ENCODE data around the gene IFNAR1.

Gene IFNAR1

GRCh38 chr21:33370305-33370704 is 45.5 kb downstream of the IFNAR1 start:
- Histone ChIP-seq H4K20me1 (no peaks in the 10 kb centered on the region), H3K9ac (no peak overlapping the region), H3K9me3 (replicated peaks in 1 of 11) (peaks cover 45 to 54% (median 50%) of the 10 kb centered on the region in 11 experiments), H3K36me3 (peaks cover 0 to 26% (median 7%) of the 10 kb centered on the region in 11 experiments; a peak in 13 of 22 replicates), H3K27ac (peak overlapping the region in 3 of 11 experiments; percentile 8 to 99 (median 99); a peak in 4 of 22 replicates), H3K4me3 (no peak overlapping the region), H3K27me3 (no peaks in the 10 kb centered on the region), H3K4me2 (peak overlapping the region in 3 of 11 experiments; percentile 87 to 94 (median 93); a peak in 4 of 22 replicates), H3K4me1 (peaks cover 26 to 56% (median 41%) of the 10 kb centered on the region in 10 experiments)
- no peak for TF ChIP-seq Cebpa-rat (IDR thresholded peaks at IDR 0.05)

GRCh38 chr21:33371366-33371765 is 46.6 kb downstream of the IFNAR1 start:
- TF ChIP-seq Cebpa-rat (IDR thresholded peaks at IDR 0.05) = no peak
- no peaks in the 10 kb centered on the region for H3K27me3 ChIP-seq
- H3K4me2 ChIP-seq = peak overlapping the region in 6 of 11 experiments; percentile 22 to 94 (median 86); a peak in 11 of 22 replicates
- H3K4me1 ChIP-seq = peaks cover 31 to 66% (median 52%) of the 10 kb centered on the region in 10 experiments
- H3K4me3 ChIP-seq = no peak overlapping the region
- H3K9ac ChIP-seq = peak overlapping the region in 3 of 11 experiments; percentile 50 to 91 (median 59); a peak in 5 of 22 replicates
- no peaks in the 10 kb centered on the region for H4K20me1 ChIP-seq
- peak overlapping the region in 10 of 11 experiments; percentile 2 to 99 (median 68); a peak in 14 of 22 replicates for H3K27ac ChIP-seq
- H3K9me3 ChIP-seq (replicated peaks in 1 of 11) = peaks cover 40 to 44% (median 42%) of the 10 kb centered on the region in 11 experiments
- peaks cover 0 to 23% (median 7%) of the 10 kb centered on the region in 11 experiments; a peak in 13 of 22 replicates for H3K36me3 ChIP-seq

GRCh38 chr21:33372582-33372981 is 47.8 kb downstream of the IFNAR1 start:
- TF ChIP-seq Cebpa-rat (IDR thresholded peaks at IDR 0.05) = no peak
- Histone ChIP-seq H3K9ac (peak overlapping the region in 5 of 11 experiments; percentile 31 to 93 (median 89); a peak in 8 of 22 replicates), H3K9me3 (replicated peaks in 1 of 11) (peaks cover 28 to 32% (median 30%) of the 10 kb centered on the region in 11 experiments), H3K4me3 (no peak overlapping the region), H3K27me3 (no peaks in the 10 kb centered on the region), H3K4me2 (peak overlapping the region in 5 of 11 experiments; percentile 86 to 94 (median 92); a peak in 10 of 22 replicates), H3K27ac (peak overlapping the region in 8 of 11 experiments; percentile 12 to 99 (median 98); a peak in 14 of 22 replicates), H3K4me1 (peaks cover 31 to 79% (median 64%) of the 10 kb centered on the region in 10 experiments), H4K20me1 (no peaks in the 10 kb centered on the region), H3K36me3 (peaks cover 0 to 10% (median 2%) of the 10 kb centered on the region in 11 experiments; a peak in 7 of 22 replicates)

- no peak for TF ChIP-seq Cebpa-rat (IDR thresholded peaks at IDR 0.05)
- H3K4me1 ChIP-seq = peaks cover 31 to 83% (median 73%) of the 10 kb centered on the region in 10 experiments
- peak overlapping the region; percentile 53 to 93 (median 74); a peak in 20 of 22 replicates for H3K9ac ChIP-seq
- peak overlapping the region; percentile 64 to 94 (median 86) for H3K4me2 ChIP-seq
- H3K4me3 ChIP-seq = peak overlapping the region in 4 of 10 experiments; percentile 1 to 27 (median 18); a peak in 4 of 20 replicates
- H3K27ac ChIP-seq = peak overlapping the region; percentile 76 to 99 (median 90)
- H3K27me3 ChIP-seq = no peaks in the 10 kb centered on the region
- peaks cover 0 to 10% (median 0%) of the 10 kb centered on the region in 11 experiments; a peak in 7 of 22 replicates for H3K36me3 ChIP-seq
- no peaks in the 10 kb centered on the region for H4K20me1 ChIP-seq
- H3K9me3 ChIP-seq (replicated peaks in 1 of 11) = peaks cover 19 to 23% (median 21%) of the 10 kb centered on the region in 11 experiments
These were observed 48.7 kb downstream of the IFNAR1 start for GRCh38 chr21:33373451-33373850.

- H3K4me2 ChIP-seq = peak overlapping the region; percentile 64 to 94 (median 86)
These were observed 49.3 kb downstream of the IFNAR1 start for GRCh38 chr21:33374080-33374449.

GRCh38 chr21:33374450-33375096 is 49.8 kb downstream of the IFNAR1 start:
- H3K27ac ChIP-seq = peak overlapping the region; percentile 76 to 99 (median 90)
- H3K4me3 ChIP-seq = peak overlapping the region in 1 of 10 experiments; percentile 10; a peak in 2 of 20 replicates
- H3K4me2 ChIP-seq = peak overlapping the region; percentile 64 to 97 (median 87)
- H3K36me3 ChIP-seq = peaks cover 0 to 8% (median 0%) of the 10 kb centered on the region in 11 experiments; a peak in 2 of 22 replicates
- H3K27me3 ChIP-seq = no peaks in the 10 kb centered on the region
- H4K20me1 ChIP-seq = no peaks in the 10 kb centered on the region
- peaks cover 8 to 12% (median 10%) of the 10 kb centered on the region in 11 experiments for H3K9me3 ChIP-seq (replicated peaks in 1 of 11)
- H3K4me1 ChIP-seq = peaks cover 34 to 93% (median 84%) of the 10 kb centered on the region in 10 experiments
- TF ChIP-seq Cebpa-rat (IDR thresholded peaks at IDR 0.05) = peak in 4 of 11 experiments; percentile 35 to 77 (median 46); a peak in 5 of 22 replicates
- peak overlapping the region; percentile 53 to 93 (median 74) for H3K9ac ChIP-seq

More at GRCh38 chr21:33374080-33374449, 49.3 kb downstream of the IFNAR1 start:
- peak overlapping the region; percentile 53 to 93 (median 74) for H3K9ac ChIP-seq
- H3K4me1 ChIP-seq = peaks cover 31 to 89% (median 79%) of the 10 kb centered on the region in 10 experiments
- H3K27ac ChIP-seq = peak overlapping the region; percentile 76 to 99 (median 90)
- peaks cover 0 to 10% (median 0%) of the 10 kb centered on the region in 11 experiments; a peak in 2 of 22 replicates for H3K36me3 ChIP-seq
- no peaks in the 10 kb centered on the region for H4K20me1 ChIP-seq
- peak overlapping the region in 1 of 10 experiments; percentile 14; a peak in 2 of 20 replicates for H3K4me3 ChIP-seq
- TF ChIP-seq Cebpa-rat (IDR thresholded peaks at IDR 0.05) = no peak
- peaks cover 13 to 17% (median 15%) of the 10 kb centered on the region in 11 experiments for H3K9me3 ChIP-seq (replicated peaks in 1 of 11)
- no peaks in the 10 kb centered on the region for H3K27me3 ChIP-seq

- Histone ChIP-seq H4K20me1 (no peaks in the 10 kb centered on the region), H3K4me1 (peaks cover 40 to 96% (median 89%) of the 10 kb centered on the region in 10 experiments), H3K27me3 (no peaks in the 10 kb centered on the region), H3K4me2 (peak overlapping the region; percentile 64 to 97 (median 82)), H3K9ac (peak overlapping the region; percentile 53 to 93 (median 74)), H3K36me3 (peaks cover 0 to 2% (median 0%) of the 10 kb centered on the region in 11 experiments; a peak in 1 of 22 replicates), H3K27ac (peak overlapping the region; percentile 76 to 99 (median 90)), H3K4me3 (peak overlapping the region in 1 of 10 experiments; percentile 10; a peak in 3 of 20 replicates), H3K9me3 (replicated peaks in 1 of 11) (peaks cover 2 to 6% (median 4%) of the 10 kb centered on the region in 11 experiments)
- TF ChIP-seq Cebpa-rat (IDR thresholded peaks at IDR 0.05) = no peak
These were observed 50.4 kb downstream of the IFNAR1 start for GRCh38 chr21:33375101-33375644.

- no peaks in the 10 kb centered on the region for H3K36me3 ChIP-seq
- no peaks in the 10 kb centered on the region for H3K27me3 ChIP-seq
- H3K4me2 ChIP-seq = peak overlapping the region in 8 of 11 experiments; percentile 13 to 98 (median 93); a peak in 15 of 22 replicates
- H3K27ac ChIP-seq = peak overlapping the region; percentile 8 to 99 (median 97); a peak in 20 of 22 replicates
- H3K4me3 ChIP-seq = no peak overlapping the region
- H4K20me1 ChIP-seq = no peaks in the 10 kb centered on the region
- peak overlapping the region in 7 of 11 experiments; percentile 4 to 47 (median 14); a peak in 8 of 22 replicates for H3K9ac ChIP-seq
- H3K9me3 ChIP-seq (replicated peaks in 1 of 11) = no peaks in the 10 kb centered on the region
- no peak for TF ChIP-seq Cebpa-rat (IDR thresholded peaks at IDR 0.05)
- peaks cover 58 to 100% (median 93%) of the 10 kb centered on the region in 10 experiments for H3K4me1 ChIP-seq
These were observed 52.6 kb downstream of the IFNAR1 start for GRCh38 chr21:33377221-33377920.

Data from BLaER1 treated with 17β-estradiol and CSF1 and Interleukin-3, amounts not matched to agents 10 nM and 100 nM (cell line).